Ascending aorta (tissue), 2 donors: ENCODE results near the gene CNDP2. TPM values are rescaled to one million over a fixed set of nuclear protein-coding genes. Genes with fewer than 3 reads are reported as not detected.

Experiments
- DNase-seq, 2 donors: peaks; one replicate each; pipeline ENCODE4 v3.0.0-alpha.2; 2019; ENCODE audit warnings: low spot score in 2 of 2
- H3K27ac ChIP-seq, 2 donors: fragments of 200-600 bp; sonication (generic); one replicate each; pipeline ENCODE4 v1.5.1; 2016 to 2017; ENCODE audit warnings: mild to moderate bottlenecking in 1 of 2
- H3K27me3 ChIP-seq: fragments of 200-600 bp; sonication (generic); one replicate; pipeline ENCODE4 v1.5.1; 2017
- H3K36me3 ChIP-seq, 2 donors: fragments of 200-600 bp; sonication (generic); one replicate each; pipeline ENCODE4 v1.5.1; 2016
- H3K4me1 ChIP-seq, 2 donors: fragments of 200-600 bp; sonication (generic); one replicate each; pipeline ENCODE4 v1.5.1; 2016 to 2017; ENCODE audit warnings: mild to moderate bottlenecking in 1 of 2
- H3K4me3 ChIP-seq, 2 donors: fragments of 200-600 bp; sonication (generic); one replicate each; pipeline ENCODE4 v1.5.1; 2016 to 2017; ENCODE audit warnings: mild to moderate bottlenecking in 1 of 2
- H3K9me3 ChIP-seq, 2 donors: fragments of 200-600 bp; sonication (generic); one replicate each; pipeline ENCODE4 v1.5.1; 2016
- intact Hi-C: fragments of 100-400 bp; cut with DNase I; formaldehyde crosslinking; loops from one replicate; pipeline ENCODE4 v1.15.1; 2023
- total RNA-seq: library from RNA; depleted of rRNA; stranded (reverse); fragments of >200 nt; gene quantifications from one replicate; pipeline ENCODE4 v1.1.0, GENCODE V29; 2016
- TF ChIP-seq, protein P1 (sequence below), 3 experiments: fragments of 200-600 bp in 2 of 3; fragments of 450-650 bp in 1 of 3; sonication (generic) in 2 of 3; IDR thresholded peaks; one replicate each; pipeline ENCODE4 v1.5.1; 2016 to 2019; ENCODE audit warnings: antibody characterized with exemption in 3 of 3, mild to moderate bottlenecking in 1 of 3, moderate library complexity in 1 of 3

The CNDP2 gene
- total RNA-seq, 1 donor from 2014 or later = 33.5 TPM

GRCh38 chr18:74507097-74507881 is 11.1 kb downstream of the CNDP2 start:
- H3K27ac ChIP-seq = no peak overlapping the region
- H3K36me3 ChIP-seq = peaks cover 74 to 90% of the 10 kb centered on the region in 2 donors
- peak in 1 of 2 donors; percentile 49 for DNase-seq

GRCh38 chr18:74507927-74508326 is 11.8 kb downstream of the CNDP2 start:
- Histone ChIP-seq H3K4me1 (no peaks in the 10 kb centered on the region), H3K9me3 (no peaks in the 10 kb centered on the region), H3K27me3 (no peaks in the 10 kb centered on the region), H3K27ac (no peak overlapping the region), H3K36me3 (peaks cover 72 to 90% of the 10 kb centered on the region in 2 donors), H3K4me3 (no peak overlapping the region)
- intact Hi-C loops = no loop called here
- TF ChIP-seq, protein P1, sequence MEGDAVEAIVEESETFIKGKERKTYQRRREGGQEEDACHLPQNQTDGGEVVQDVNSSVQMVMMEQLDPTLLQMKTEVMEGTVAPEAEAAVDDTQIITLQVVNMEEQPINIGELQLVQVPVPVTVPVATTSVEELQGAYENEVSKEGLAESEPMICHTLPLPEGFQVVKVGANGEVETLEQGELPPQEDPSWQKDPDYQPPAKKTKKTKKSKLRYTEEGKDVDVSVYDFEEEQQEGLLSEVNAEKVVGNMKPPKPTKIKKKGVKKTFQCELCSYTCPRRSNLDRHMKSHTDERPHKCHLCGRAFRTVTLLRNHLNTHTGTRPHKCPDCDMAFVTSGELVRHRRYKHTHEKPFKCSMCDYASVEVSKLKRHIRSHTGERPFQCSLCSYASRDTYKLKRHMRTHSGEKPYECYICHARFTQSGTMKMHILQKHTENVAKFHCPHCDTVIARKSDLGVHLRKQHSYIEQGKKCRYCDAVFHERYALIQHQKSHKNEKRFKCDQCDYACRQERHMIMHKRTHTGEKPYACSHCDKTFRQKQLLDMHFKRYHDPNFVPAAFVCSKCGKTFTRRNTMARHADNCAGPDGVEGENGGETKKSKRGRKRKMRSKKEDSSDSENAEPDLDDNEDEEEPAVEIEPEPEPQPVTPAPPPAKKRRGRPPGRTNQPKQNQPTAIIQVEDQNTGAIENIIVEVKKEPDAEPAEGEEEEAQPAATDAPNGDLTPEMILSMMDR (IDR thresholded peaks at IDR 0.05) = no peak
- no peak for DNase-seq

More at GRCh38 chr18:74507097-74507881, 11.1 kb downstream of the CNDP2 start:
- no peak overlapping the region for H3K4me3 ChIP-seq
- no peaks in the 10 kb centered on the region for H3K9me3 ChIP-seq
- H3K27me3 ChIP-seq = no peaks in the 10 kb centered on the region
- no peaks in the 10 kb centered on the region for H3K4me1 ChIP-seq
- TF ChIP-seq, protein P1 (IDR thresholded peaks at IDR 0.05) = no peak
- intact Hi-C loops = no loop called here

DNA sequence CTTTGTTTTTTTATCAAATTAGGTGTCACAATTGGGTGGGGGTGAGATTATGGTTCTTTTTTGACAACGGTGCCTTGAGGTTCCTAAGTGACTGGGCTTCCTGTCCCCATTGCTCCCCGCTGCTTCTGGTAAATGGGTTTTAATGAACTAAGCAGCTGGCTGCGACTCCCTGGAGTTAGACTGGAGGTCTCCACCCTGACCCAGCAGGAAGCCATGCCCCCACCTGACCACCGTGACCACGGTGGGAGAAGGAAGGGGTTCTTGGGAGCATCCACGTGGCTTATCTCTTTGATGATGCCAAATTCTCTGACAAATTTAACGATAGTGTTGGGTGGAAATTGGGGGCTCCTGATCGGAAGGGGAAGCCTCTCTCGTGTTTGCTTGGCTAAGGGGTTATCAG is 12.2 kb downstream of the CNDP2 start:
- no peak overlapping the region for H3K27ac ChIP-seq
- TF ChIP-seq, protein P1 (IDR thresholded peaks at IDR 0.05) = no peak
- H3K27me3 ChIP-seq = no peaks in the 10 kb centered on the region
- intact Hi-C loops = no loop called here
- peaks cover 68 to 90% of the 10 kb centered on the region in 2 donors for H3K36me3 ChIP-seq
- no peaks in the 10 kb centered on the region for H3K4me1 ChIP-seq
- DNase-seq = peak in 1 of 2 donors; percentile 39
- no peak overlapping the region for H3K4me3 ChIP-seq
- H3K9me3 ChIP-seq = no peaks in the 10 kb centered on the region

GRCh38 chr18:74508821-74509225 is 12.7 kb downstream of the CNDP2 start:
- Histone ChIP-seq H3K36me3 (peaks cover 63 to 90% of the 10 kb centered on the region in 2 donors), H3K9me3 (no peaks in the 10 kb centered on the region), H3K27me3 (no peaks in the 10 kb centered on the region), H3K4me3 (no peak overlapping the region), H3K4me1 (no peaks in the 10 kb centered on the region), H3K27ac (no peak overlapping the region)
- TF ChIP-seq, protein P1 (IDR thresholded peaks at IDR 0.05) = no peak
- DNase-seq = peak in 1 of 2 donors; percentile 39
- intact Hi-C loops = no loop called here

DNA sequence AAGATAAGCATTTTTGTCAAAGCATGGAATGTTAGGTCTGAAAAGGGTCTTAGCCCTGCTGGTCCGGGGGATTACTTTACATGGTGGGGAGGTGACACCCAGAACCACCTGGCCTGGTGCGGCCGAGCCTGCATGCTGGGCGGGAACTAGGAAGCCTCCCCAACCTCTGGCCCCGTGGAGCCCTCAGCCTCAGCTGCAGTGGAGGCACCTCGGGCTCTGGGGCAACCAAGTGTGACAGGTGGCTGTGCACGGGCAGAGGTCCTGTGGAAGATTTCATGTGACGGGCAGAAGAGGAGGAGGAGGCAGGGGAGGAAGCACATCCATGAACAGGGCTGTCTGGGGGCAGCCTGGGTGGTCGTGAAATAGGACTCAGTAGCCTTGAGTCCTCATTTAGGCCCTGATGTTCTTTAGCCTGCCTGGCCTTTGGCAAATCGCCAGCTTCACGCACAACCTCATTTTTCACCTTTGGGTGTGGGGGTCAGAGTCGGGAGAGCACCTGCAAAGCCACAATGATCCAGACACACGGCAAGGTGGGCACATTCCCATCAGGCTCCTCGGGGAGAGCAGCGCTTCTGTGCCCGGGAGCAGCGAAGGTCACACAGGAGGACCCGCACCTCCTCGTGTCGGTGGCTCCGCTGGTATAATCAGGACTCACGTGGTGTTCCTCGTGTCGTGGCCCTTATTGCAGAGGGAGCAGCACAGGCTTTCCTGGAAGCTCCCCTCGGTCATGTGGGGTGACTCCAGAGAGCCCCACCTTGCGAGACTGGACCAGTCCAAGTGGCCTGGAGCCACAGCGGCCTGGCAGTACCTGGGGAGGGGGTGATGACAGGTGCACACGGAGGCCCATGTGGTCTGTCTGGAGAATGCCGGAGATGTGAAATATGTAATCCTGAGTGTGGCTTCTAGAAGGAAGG is 13.9 kb downstream of the CNDP2 start:
- no peak overlapping the region for H3K4me3 ChIP-seq
- no peak for DNase-seq
- intact Hi-C loops = no loop called here
- H3K27ac ChIP-seq = no peak overlapping the region
- H3K36me3 ChIP-seq = peaks cover 59 to 88% of the 10 kb centered on the region in 2 donors
- H3K4me1 ChIP-seq = no peaks in the 10 kb centered on the region
- TF ChIP-seq, protein P1 (IDR thresholded peaks at IDR 0.05) = no peak
- no peaks in the 10 kb centered on the region for H3K9me3 ChIP-seq
- no peaks in the 10 kb centered on the region for H3K27me3 ChIP-seq
